ACC112 (cell line): Measurements from ENCODE around the gene UGT1A1.
"Not testable (repeated sequence)": the region's sequence is repeated elsewhere in the genome, so short reads cannot be mapped to it uniquely, and the experiment has no call there.

Source experiments
- H2AFZ ChIP-seq: fragments of 200-600 bp; sonication (generic); one replicate; pipeline ENCODE4 v1.6.0; 2017; ENCODE audit warnings: antibody characterized with exemption, low read length; ENCODE audit not compliant: unreplicated experiment
- H3K27ac ChIP-seq: fragments of 200-600 bp; sonication (generic); 2 replicates; pipeline ENCODE4 v1.5.1; 2014; ENCODE audit warnings: low read depth, mild to moderate bottlenecking, antibody characterized with exemption, low read length, moderate library complexity
- H3K27me3 ChIP-seq: fragments of 200-600 bp; sonication (generic); 2 replicates; pipeline ENCODE4 v1.6.1; 2014; ENCODE audit warnings: mild to moderate bottlenecking, antibody characterized with exemption, low read length, moderate library complexity, mixed read lengths; ENCODE audit not compliant: insufficient read depth
- H3K36me3 ChIP-seq: fragments of 200-600 bp; sonication (generic); 2 replicates; pipeline ENCODE4 v1.6.1; 2016; ENCODE audit warnings: mild to moderate bottlenecking, antibody characterized with exemption, low read length, moderate library complexity, mixed read lengths; ENCODE audit not compliant: insufficient read depth
- H3K4me1 ChIP-seq: fragments of 200-600 bp; sonication (generic); one replicate; pipeline ENCODE4 v1.6.1; 2016; ENCODE audit warnings: low read length, mixed read lengths; ENCODE audit not compliant: insufficient read depth, unreplicated experiment, control insufficient read depth
- H3K4me3 ChIP-seq: fragments of 200-600 bp; sonication (generic); 2 replicates; pipeline ENCODE4 v1.5.1; 2014; ENCODE audit warnings: mild to moderate bottlenecking, low read depth, low read length
- H3K79me2 ChIP-seq: fragments of 200-600 bp; sonication (generic); one replicate; pipeline ENCODE4 v1.6.0; 2016; ENCODE audit warnings: low read length; ENCODE audit not compliant: control insufficient read depth, unreplicated experiment, insufficient read depth

Gene UGT1A1

DNA sequence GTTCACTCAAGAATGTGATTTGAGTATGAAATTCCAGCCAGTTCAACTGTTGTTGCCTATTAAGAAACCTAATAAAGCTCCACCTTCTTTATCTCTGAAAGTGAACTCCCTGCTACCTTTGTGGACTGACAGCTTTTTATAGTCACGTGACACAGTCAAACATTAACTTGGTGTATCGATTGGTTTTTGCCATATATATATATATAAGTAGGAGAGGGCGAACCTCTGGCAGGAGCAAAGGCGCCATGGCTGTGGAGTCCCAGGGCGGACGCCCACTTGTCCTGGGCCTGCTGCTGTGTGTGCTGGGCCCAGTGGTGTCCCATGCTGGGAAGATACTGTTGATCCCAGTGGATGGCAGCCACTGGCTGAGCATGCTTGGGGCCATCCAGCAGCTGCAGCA is at the start of gene UGT1A1:
TSS of gene UGT1A1 (plus strand) at position 228 of the 400 bp plus-strand sequence. CDS start at position 246, 18 bp downstream.
- Histone ChIP-seq H3K4me3 (no peak within 1 kb of the TSS), H3K36me3 (no peaks in the 10 kb centered on the region), H3K4me1 (peaks cover 14% of the 10 kb centered on the region), H3K79me2 (no peaks in the 10 kb centered on the region), H3K27ac (no peak within 1 kb of the TSS), H2AFZ (no peak within 1 kb of the TSS), H3K27me3 (no peaks in the 10 kb centered on the region)

- no peak overlapping the region for H3K4me3 ChIP-seq
- no peak overlapping the region for H2AFZ ChIP-seq
- peaks cover 10% of the 10 kb centered on the region for H3K4me1 ChIP-seq
- no peak overlapping the region for H3K27ac ChIP-seq
- H3K27me3 ChIP-seq, result peaks cover 7% of the 10 kb centered on the region
- no peaks in the 10 kb centered on the region for H3K36me3 ChIP-seq
- no peaks in the 10 kb centered on the region for H3K79me2 ChIP-seq
These were observed 48.6 kb upstream of the UGT1A1 start for GRCh38 chr2:233711312-233712008.

DNA sequence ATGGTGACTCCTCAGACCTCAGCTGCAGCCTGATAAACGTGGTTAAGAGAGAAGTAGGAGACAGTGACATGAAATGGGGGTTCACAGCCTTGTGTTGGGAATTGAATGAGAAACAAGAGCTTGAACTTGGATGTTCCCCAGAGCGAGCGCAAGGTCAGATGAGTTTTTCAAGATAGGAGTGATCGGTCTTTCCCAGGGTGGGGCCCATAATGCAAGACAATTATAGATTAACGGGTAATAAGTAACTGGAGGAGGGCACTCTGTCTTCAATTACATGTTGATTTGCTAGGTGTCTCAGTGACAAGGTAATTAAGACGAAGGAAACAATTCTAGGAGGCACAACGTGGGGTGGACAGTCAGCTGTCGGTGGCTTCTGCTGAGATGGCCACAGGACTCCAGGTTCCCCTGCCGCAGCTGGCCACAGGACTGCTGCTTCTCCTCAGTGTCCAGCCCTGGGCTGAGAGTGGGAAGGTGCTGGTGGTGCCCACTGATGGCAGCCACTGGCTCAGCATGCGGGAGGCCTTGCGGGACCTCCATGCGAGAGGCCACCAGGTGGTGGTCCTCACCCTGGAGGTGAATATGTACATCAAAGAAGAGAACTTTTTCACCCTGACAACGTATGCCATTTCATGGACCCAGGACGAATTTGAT is 47.3 kb upstream of the UGT1A1 start, which contains the start of gene UGT1A5:
TSS of gene UGT1A5 (plus strand) at position 297 of the 651 bp plus-strand sequence. CDS start at position 382, 85 bp downstream.
- H2AFZ ChIP-seq, result no peak within 1 kb of the TSS
- H3K79me2 ChIP-seq, result no peaks in the 10 kb centered on the region
- peaks cover 13% of the 10 kb centered on the region for H3K27me3 ChIP-seq
- peaks cover 7% of the 10 kb centered on the region for H3K4me1 ChIP-seq
- H3K36me3 ChIP-seq, result no peaks in the 10 kb centered on the region
- no peak within 1 kb of the TSS for H3K4me3 ChIP-seq
- no peak within 1 kb of the TSS for H3K27ac ChIP-seq

GRCh38 chr2:233713262-233713615 is 46.8 kb upstream of the UGT1A1 start:
- H3K36me3 ChIP-seq, result no peaks in the 10 kb centered on the region
- no peak overlapping the region for H2AFZ ChIP-seq
- no peaks in the 10 kb centered on the region for H3K79me2 ChIP-seq
- peaks cover 18% of the 10 kb centered on the region for H3K27me3 ChIP-seq
- no peak overlapping the region for H3K27ac ChIP-seq
- peaks cover 2% of the 10 kb centered on the region for H3K4me1 ChIP-seq
- no peak overlapping the region for H3K4me3 ChIP-seq

GRCh38 chr2:233714121-233714520 is 45.9 kb upstream of the UGT1A1 start:
- Histone ChIP-seq H3K4me3 (no peak overlapping the region), H3K27ac (no peak overlapping the region), H2AFZ (no peak overlapping the region), H3K36me3 (no peaks in the 10 kb centered on the region), H3K79me2 (no peaks in the 10 kb centered on the region), H3K4me1 (no peaks in the 10 kb centered on the region), H3K27me3 (peaks cover 24% of the 10 kb centered on the region)

- no peaks in the 10 kb centered on the region for H3K36me3 ChIP-seq
- H3K4me3 ChIP-seq, result no peak within 1 kb of the TSS
- no peaks in the 10 kb centered on the region for H3K79me2 ChIP-seq
- no peak within 1 kb of the TSS for H2AFZ ChIP-seq
- H3K27ac ChIP-seq, result no peak within 1 kb of the TSS
- no peaks in the 10 kb centered on the region for H3K4me1 ChIP-seq
- peaks cover 35% of the 10 kb centered on the region for H3K27me3 ChIP-seq
These were observed 41.5 kb upstream of the UGT1A1 start, which contains the start of gene UGT1A4 for GRCh38 chr2:233718552-233718951. UGT1A4 (plus strand) TSS chr2:233718736; CDS start chr2:233718821, 85 bp downstream.

- Histone ChIP-seq H3K27me3 (peaks cover 20% of the 10 kb centered on the region), H3K27ac (no peak within 1 kb of the TSS), H2AFZ (no peak within 1 kb of the TSS), H3K36me3 (no peaks in the 10 kb centered on the region), H3K4me3 (no peak within 1 kb of the TSS), H3K79me2 (no peaks in the 10 kb centered on the region), H3K4me1 (no peaks in the 10 kb centered on the region)
These were observed 31.3 kb upstream of the UGT1A1 start, which contains the start of gene UGT1A3 for GRCh38 chr2:233728723-233729301. UGT1A3 (plus strand) TSS chr2:233729042; CDS start chr2:233729127, 85 bp downstream.

GRCh38 chr2:233736868-233737653 is 23.0 kb upstream of the UGT1A1 start:
- not testable (repeated sequence) for H3K4me1 ChIP-seq, H2AFZ ChIP-seq, H3K36me3 ChIP-seq, H3K4me3 ChIP-seq, H3K27ac ChIP-seq, H3K79me2 ChIP-seq
- H3K27me3 ChIP-seq, result peaks cover 29% of the 10 kb centered on the region

- H3K79me2 ChIP-seq, result no peaks in the 10 kb centered on the region
- H3K36me3 ChIP-seq, result no peaks in the 10 kb centered on the region
- H3K4me3 ChIP-seq, result no peak overlapping the region
- H3K27me3 ChIP-seq, result peaks cover 41% of the 10 kb centered on the region
- no peaks in the 10 kb centered on the region for H3K4me1 ChIP-seq
- no peak overlapping the region for H2AFZ ChIP-seq
- H3K27ac ChIP-seq, result no peak overlapping the region
These were observed 19.2 kb upstream of the UGT1A1 start for GRCh38 chr2:233740870-233741269.

GRCh38 chr2:233743464-233744259 is 16.4 kb upstream of the UGT1A1 start:
- Histone ChIP-seq H3K27me3 (peaks cover 48% of the 10 kb centered on the region), H3K79me2 (no peaks in the 10 kb centered on the region), H3K27ac (no peak overlapping the region), H3K4me3 (no peak overlapping the region), H2AFZ (no peak overlapping the region), H3K36me3 (no peaks in the 10 kb centered on the region), H3K4me1 (no peaks in the 10 kb centered on the region)
